CD4-positive, alpha-beta T cell treated with Interleukin-17A for 1 hour (primary cell): ENCODE measurements around the gene ASTN2.
"Not testable (repeated sequence)": the region's sequence is repeated elsewhere in the genome, so short reads cannot be mapped to it uniquely, and the experiment has no call there.

ENCODE experiments used
- DNase-seq: peaks from one replicate; pipeline ENCODE4 v3.0.0-alpha.2; 2020

Gene ASTN2

GRCh38 chr9:116844621-116845020 is 570.2 kb downstream of the ASTN2 start:
- no peak for DNase-seq

GRCh38 chr9:116843863-116844620 is 570.8 kb downstream of the ASTN2 start:
- DNase-seq, result no peak

GRCh38 chr9:116842658-116843057 is 572.2 kb downstream of the ASTN2 start:
- DNase-seq, result no peak

GRCh38 chr9:116838468-116838867 is 576.4 kb downstream of the ASTN2 start:
- DNase-seq, result not testable (repeated sequence)

GRCh38 chr9:116837018-116837989 is 577.6 kb downstream of the ASTN2 start:
- no peak for DNase-seq

GRCh38 chr9:116830321-116830720 is 584.5 kb downstream of the ASTN2 start:
- DNase-seq, result not testable (repeated sequence)

GRCh38 chr9:116821633-116822229 is 593.1 kb downstream of the ASTN2 start:
- no peak for DNase-seq

GRCh38 chr9:116819116-116819515 is 595.7 kb downstream of the ASTN2 start:
- no peak for DNase-seq

- DNase-seq, result no peak
These were observed 597.1 kb downstream of the ASTN2 start for GRCh38 chr9:116817762-116818161.

GRCh38 chr9:116816484-116816883 is 598.4 kb downstream of the ASTN2 start:
- DNase-seq, result no peak

GRCh38 chr9:116815835-116816234 is 599.0 kb downstream of the ASTN2 start:
- no peak for DNase-seq

GRCh38 chr9:116813031-116813300 is 601.9 kb downstream of the ASTN2 start:
- DNase-seq, result no peak

- DNase-seq, result no peak
These were observed 602.4 kb downstream of the ASTN2 start for GRCh38 chr9:116812231-116813030.

GRCh38 chr9:116809656-116810055 is 605.2 kb downstream of the ASTN2 start:
- DNase-seq, result no peak

- no peak for DNase-seq
These were observed 608.8 kb downstream of the ASTN2 start for GRCh38 chr9:116806075-116806474.

GRCh38 chr9:116800885-116801284 is 614.0 kb downstream of the ASTN2 start:
- no peak for DNase-seq

- DNase-seq, result no peak
These were observed 614.8 kb downstream of the ASTN2 start for GRCh38 chr9:116800074-116800473.

GRCh38 chr9:116798521-116798920 is 616.3 kb downstream of the ASTN2 start:
- DNase-seq, result no peak

GRCh38 chr9:116797276-116797675 is 617.6 kb downstream of the ASTN2 start:
- no peak for DNase-seq

GRCh38 chr9:116796669-116797068 is 618.2 kb downstream of the ASTN2 start:
- DNase-seq, result no peak

- no peak for DNase-seq
These were observed 619.0 kb downstream of the ASTN2 start for GRCh38 chr9:116795821-116796220.

- DNase-seq, result no peak
These were observed 622.6 kb downstream of the ASTN2 start for GRCh38 chr9:116792271-116792670.

GRCh38 chr9:116791326-116791725 is 623.5 kb downstream of the ASTN2 start:
- no peak for DNase-seq
